ENCODE measurements around the gene ABHD8. TPM values are rescaled to one million over a fixed set of nuclear protein-coding genes. Genes with fewer than 3 reads are reported as not detected.

Gene ABHD8
- total and polyA plus RNA-seq, 2 of the 13 experiments (the other 11 are each of a cell fraction or from before 2014, with no cell fraction given) = 6.3 to 7.2 TPM

DNA sequence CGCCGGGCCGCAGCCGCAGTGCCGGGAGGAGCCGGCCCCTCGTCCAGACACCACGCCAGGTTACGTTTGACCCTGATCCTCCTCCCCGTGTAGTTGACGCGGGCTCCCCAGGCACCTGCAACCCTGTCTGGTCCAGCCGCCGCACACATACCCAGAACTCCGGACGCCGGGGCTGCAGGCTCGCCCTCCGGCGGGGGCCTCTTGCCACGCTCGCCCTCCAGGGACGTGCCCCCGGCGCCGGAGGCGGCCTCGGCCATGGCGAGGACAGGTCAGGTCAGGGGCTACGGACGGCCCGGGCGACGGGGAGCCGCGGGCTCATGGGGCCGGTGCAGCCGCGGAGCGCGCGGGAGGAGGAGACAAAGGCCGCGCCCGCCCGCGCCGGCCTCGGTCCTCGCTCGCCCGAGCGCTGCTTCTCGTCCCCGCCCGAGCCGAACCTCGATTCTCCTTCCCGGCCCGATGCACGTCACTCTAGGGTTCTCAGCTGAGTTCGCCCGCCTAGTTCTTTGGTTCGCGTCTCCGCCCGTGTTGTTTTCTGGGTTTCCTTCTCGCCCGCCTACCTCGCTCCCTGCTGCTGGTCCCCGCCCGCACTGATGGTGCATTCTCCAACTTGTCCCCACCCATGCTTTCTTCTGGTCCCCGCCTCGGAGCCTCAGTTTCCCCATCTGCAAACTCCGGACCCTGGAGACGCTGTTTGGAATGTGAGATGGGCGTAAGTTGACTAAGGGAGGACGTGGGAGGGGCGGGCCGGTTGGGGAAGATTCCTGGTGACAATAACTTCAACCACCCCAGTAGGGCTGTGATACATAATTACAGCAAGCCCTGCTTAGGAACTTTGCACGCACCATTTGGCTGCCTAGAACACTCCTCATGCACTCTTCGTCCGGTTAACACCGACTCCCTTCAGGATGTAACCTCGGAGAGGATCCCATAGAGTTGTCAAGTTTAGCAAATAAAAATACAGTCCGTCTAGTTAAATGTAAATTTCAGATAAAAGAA is 31.5 kb upstream of the ABHD8 start, which contains the start of gene ANO8 (continued):
- TF ChIP-seq ZNF430 (CRISPR knock-in tag; IDR thresholded peaks at IDR 0.05) (peak; percentile 61; the same call in 1 of the 2 replicates), ZNF326 (CRISPR knock-in tag; IDR thresholded peaks at IDR 0.05; ENCODE audit: borderline replicate concordance) (no peak), ZNF501 (CRISPR knock-in tag; IDR thresholded peaks at IDR 0.05) (no peak), ZNF451 (CRISPR knock-in tag; IDR thresholded peaks at IDR 0.05) (peak; percentile 15; the same call in 1 of the 2 replicates), ZNF292 (CRISPR knock-in tag; IDR thresholded peaks at IDR 0.05; ENCODE audit: borderline replicate concordance, low read depth) (no peak), ZNF772 (CRISPR knock-in tag; IDR thresholded peaks at IDR 0.05) (no peak), REPIN1 (CRISPR knock-in tag; IDR thresholded peaks at IDR 0.05; ENCODE audit: borderline replicate concordance, low read depth) (peak; percentile 79), NFATC3 (CRISPR knock-in tag; IDR thresholded peaks at IDR 0.05) (no peak), PPARG (CRISPR knock-in tag; conservative IDR thresholded peaks at IDR 0.05) (no peak), TSC22D2 (CRISPR knock-in tag; IDR thresholded peaks at IDR 0.05; ENCODE audit: borderline replicate concordance) (no peak), YEATS2 (CRISPR knock-in tag; IDR thresholded peaks at IDR 0.05; ENCODE audit: borderline replicate concordance) (no peak), MATR3 (CRISPR knock-in tag; IDR thresholded peaks at IDR 0.05) (no peak), ZNF335 (CRISPR knock-in tag; IDR thresholded peaks at IDR 0.05) (no peak), PHF8 (CRISPR knock-in tag; IDR thresholded peaks at IDR 0.05) (peak; percentile 40), ZNF383 (CRISPR knock-in tag; IDR thresholded peaks at IDR 0.05; ENCODE audit: borderline replicate concordance) (no peak), HNRNPL (IDR thresholded peaks at IDR 0.05; ENCODE audit: low read depth, low read length) (no peak), ZNF44 (CRISPR knock-in tag; IDR thresholded peaks at IDR 0.05) (0 out of 2 replicates have a peak, but pooled peaks have one; percentile 23), PAWR (CRISPR knock-in tag; IDR thresholded peaks at IDR 0.05; ENCODE audit: borderline replicate concordance) (no peak), ZNF260 (CRISPR knock-in tag; IDR thresholded peaks at IDR 0.05; ENCODE audit: borderline replicate concordance, low read depth) (no peak), TAF15 (IDR thresholded peaks at IDR 0.05; ENCODE audit: low read depth, low read length, poor library complexity, severe bottlenecking) (peak; percentile 78), MBNL3 (CRISPR knock-in tag; conservative IDR thresholded peaks at IDR 0.05) (no peak)
- TF ChIP-seq, protein P1, sequence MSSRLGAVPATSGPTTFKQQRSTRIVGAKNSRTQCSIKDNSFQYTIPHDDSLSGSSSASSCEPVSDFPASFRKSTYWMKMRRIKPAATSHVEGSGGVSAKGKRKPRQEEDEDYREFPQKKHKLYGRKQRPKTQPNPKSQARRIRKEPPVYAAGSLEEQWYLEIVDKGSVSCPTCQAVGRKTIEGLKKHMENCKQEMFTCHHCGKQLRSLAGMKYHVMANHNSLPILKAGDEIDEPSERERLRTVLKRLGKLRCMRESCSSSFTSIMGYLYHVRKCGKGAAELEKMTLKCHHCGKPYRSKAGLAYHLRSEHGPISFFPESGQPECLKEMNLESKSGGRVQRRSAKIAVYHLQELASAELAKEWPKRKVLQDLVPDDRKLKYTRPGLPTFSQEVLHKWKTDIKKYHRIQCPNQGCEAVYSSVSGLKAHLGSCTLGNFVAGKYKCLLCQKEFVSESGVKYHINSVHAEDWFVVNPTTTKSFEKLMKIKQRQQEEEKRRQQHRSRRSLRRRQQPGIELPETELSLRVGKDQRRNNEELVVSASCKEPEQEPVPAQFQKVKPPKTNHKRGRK (CRISPR knock-in tag; IDR thresholded peaks at IDR 0.05) = no peak
- TF ChIP-seq, protein P2, sequence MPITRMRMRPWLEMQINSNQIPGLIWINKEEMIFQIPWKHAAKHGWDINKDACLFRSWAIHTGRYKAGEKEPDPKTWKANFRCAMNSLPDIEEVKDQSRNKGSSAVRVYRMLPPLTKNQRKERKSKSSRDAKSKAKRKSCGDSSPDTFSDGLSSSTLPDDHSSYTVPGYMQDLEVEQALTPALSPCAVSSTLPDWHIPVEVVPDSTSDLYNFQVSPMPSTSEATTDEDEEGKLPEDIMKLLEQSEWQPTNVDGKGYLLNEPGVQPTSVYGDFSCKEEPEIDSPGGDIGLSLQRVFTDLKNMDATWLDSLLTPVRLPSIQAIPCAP (CRISPR knock-in tag; IDR thresholded peaks at IDR 0.05; ENCODE audit: low read depth) = no peak
- TF ChIP-seq, protein P3, sequence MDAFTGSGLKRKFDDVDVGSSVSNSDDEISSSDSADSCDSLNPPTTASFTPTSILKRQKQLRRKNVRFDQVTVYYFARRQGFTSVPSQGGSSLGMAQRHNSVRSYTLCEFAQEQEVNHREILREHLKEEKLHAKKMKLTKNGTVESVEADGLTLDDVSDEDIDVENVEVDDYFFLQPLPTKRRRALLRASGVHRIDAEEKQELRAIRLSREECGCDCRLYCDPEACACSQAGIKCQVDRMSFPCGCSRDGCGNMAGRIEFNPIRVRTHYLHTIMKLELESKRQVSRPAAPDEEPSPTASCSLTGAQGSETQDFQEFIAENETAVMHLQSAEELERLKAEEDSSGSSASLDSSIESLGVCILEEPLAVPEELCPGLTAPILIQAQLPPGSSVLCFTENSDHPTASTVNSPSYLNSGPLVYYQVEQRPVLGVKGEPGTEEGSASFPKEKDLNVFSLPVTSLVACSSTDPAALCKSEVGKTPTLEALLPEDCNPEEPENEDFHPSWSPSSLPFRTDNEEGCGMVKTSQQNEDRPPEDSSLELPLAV (CRISPR knock-in tag; conservative IDR thresholded peaks at IDR 0.05; ENCODE audit: low read depth) = no peak
